Inflammatory macrophage treated with lipopolysaccharide for 1 hour (primary cell): ENCODE data around the gene CCER1.
"Not testable (repeated sequence)": the region's sequence is repeated elsewhere in the genome, so short reads cannot be mapped to it uniquely, and the experiment has no call there.

ENCODE experiments used
- DNase-seq, 2 donors: peaks; one replicate each; pipeline ENCODE4 v3.0.0-alpha.2; 2020 to 2022

CCER1 gene

DNA sequence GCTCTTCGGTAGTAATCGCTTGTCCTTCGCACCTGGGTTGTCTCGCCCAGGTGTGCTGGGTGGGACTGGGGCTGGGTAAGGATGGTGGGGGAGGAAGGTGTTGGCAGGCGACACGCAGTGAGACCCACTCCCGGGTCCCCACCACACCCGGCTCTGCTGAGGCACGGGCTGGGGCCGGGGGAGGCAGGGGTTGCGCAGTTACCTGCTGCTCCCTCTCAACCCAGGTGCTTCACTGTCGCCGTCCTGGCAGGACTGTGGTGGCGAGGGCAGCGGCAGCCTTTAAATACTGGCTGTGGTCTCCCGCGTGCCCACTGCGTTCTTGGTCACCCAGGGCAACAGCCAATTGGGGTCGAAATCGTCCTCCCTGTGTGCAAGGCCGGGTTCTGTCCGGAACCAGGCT is at the start of gene CCER1:
CCER1 (minus strand) TSS at position 256 of the 400 bp plus-strand sequence. CDS start 434 bp downstream, outside the sequence.
- DNase-seq, result no peak

DNA sequence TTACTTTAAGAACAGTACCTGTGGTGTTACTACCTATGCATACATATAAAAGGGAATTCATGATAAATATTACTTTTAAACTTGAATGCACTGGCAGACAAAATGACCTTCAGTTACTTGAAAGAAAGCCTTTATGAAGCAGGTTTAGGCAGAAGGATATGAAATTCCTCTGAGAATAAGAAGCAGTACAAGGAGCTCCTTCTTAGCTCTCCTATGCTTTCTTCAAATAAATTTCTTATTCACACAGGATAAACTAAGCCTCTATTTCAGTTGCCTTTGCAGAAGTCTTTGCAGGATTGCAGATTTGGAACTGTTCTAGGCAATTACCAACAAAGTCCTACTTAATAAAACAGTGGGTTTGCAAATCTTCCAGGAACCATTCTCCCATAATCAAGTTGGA is 48.8 kb upstream of the CCER1 start:
- DNase-seq, result no peak

DNA sequence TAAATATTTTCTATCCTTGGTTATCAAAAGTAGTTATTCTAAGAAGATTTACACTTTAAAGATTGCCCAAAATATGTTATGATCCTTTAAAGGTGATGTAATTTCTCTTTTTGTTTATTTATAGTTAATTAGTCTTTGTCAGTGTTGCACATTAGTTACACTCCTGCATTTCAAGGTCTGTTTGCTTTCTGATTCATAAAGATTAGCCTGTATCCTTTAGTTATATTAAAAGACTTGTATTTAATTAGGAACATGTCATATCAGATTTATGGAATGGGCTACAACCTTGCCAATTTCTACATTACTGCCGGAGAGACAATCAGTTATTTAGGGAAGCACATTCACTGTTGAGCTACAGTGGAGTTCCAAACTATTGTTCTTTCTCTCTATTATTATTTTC is 46.3 kb upstream of the CCER1 start:
- DNase-seq, result no peak

GRCh38 chr12:90999966-91000365 is 45.0 kb upstream of the CCER1 start:
- DNase-seq, result no peak

DNA sequence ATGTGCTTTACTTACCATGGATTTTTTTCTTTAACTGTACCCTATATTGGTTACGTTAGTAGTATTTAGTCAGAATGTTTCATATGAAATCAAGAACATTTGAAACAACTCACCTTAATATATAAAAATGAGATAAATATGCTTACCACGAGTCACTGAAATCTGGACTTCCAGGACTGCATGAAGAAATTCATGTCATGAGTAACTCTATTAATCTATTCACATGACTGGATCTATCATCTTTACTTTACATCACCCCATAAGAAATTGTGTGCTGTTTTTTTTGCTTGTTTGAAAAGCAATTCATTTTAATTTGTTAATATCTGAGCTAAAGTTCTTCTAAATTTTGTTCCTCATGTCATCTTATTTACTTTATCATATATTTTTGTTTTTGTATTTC is 44.6 kb upstream of the CCER1 start:
- no peak for DNase-seq

GRCh38 chr12:90995010-90995409 is 40.0 kb upstream of the CCER1 start:
- no peak for DNase-seq

- DNase-seq, result no peak
Measured at GRCh38 chr12:90991952-90992465, 37.0 kb upstream of the CCER1 start.

GRCh38 chr12:90990611-90991010 is 35.6 kb upstream of the CCER1 start:
- DNase-seq, result no peak

- DNase-seq, result no peak
Measured at GRCh38 chr12:90989686-90990111, 34.7 kb upstream of the CCER1 start.

GRCh38 chr12:90987520-90987919 is 32.5 kb upstream of the CCER1 start:
- DNase-seq, result no peak

- DNase-seq, result no peak
Measured at GRCh38 chr12:90987101-90987500, 32.1 kb upstream of the CCER1 start.

- DNase-seq, result not testable (repeated sequence)
Measured at GRCh38 chr12:90985331-90985730, 30.4 kb upstream of the CCER1 start.

GRCh38 chr12:90984114-90984513 is 29.1 kb upstream of the CCER1 start:
- DNase-seq, result no peak

- no peak for DNase-seq
Measured at GRCh38 chr12:90982170-90982569, 27.2 kb upstream of the CCER1 start.

DNA sequence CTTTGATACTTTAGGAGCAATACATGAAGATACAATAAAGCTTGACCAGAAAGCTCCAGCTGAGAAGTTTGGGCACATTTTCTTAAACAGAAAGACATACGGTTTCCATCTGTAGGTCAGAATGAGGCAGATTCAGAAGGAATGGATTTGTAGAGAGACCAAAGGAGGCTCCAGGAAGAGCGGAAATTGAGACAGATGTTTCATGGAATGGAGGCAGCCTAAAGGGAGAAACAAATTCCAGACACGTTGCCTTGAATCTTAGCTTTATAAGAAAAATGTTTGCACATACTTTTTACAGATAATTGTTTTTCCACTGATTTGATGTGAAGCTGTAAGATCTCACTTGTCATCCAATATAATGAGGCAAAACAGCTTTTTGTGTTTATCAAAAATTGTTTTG is 25.0 kb upstream of the CCER1 start:
- no peak for DNase-seq

- DNase-seq, result no peak
Measured at GRCh38 chr12:90979019-90979418, 24.0 kb upstream of the CCER1 start.

- peak; percentile 18 to 33 for DNase-seq
Measured at GRCh38 chr12:90978117-90978770, 23.3 kb upstream of the CCER1 start.

DNA sequence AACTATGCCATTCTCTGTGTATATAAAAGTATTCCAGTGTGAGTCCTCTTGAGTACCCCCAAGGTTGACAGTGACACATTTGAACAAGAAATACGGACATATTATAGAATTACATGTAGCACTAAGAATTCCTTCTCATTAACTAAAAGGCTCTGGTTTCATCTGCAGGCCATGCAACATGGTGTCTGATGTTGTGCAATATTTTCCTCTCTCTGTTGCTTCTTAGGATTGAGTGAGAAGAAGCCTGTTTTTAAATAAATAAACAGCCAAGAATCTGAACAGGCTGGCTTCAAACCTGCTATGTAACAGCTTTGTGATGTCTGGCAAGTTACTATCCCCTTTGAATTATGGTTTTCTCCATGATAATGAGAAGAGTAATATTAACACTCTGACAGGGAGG is 22.2 kb upstream of the CCER1 start:
- no peak for DNase-seq

DNA sequence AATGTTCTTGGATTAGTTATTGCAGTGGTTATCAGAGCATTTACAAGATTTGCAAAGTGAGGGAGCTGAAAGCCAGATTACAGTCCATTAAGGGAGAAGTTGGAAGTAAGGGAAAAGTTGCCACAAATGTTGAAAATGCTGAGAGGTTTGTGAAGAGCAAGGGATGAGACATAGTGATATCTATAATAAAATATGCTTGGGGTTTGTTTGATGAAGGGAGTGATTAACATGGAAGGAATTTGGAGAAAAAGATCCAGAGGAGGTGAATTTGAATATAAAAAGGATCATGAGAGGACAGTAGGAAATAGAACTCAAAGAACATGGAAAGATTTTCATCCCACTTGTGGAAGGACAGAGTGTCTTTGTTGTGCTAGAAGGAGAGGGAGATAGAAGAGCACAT is 19.3 kb upstream of the CCER1 start:
- DNase-seq, result no peak

GRCh38 chr12:90972226-90972625 is 17.2 kb upstream of the CCER1 start:
- DNase-seq, result no peak

DNA sequence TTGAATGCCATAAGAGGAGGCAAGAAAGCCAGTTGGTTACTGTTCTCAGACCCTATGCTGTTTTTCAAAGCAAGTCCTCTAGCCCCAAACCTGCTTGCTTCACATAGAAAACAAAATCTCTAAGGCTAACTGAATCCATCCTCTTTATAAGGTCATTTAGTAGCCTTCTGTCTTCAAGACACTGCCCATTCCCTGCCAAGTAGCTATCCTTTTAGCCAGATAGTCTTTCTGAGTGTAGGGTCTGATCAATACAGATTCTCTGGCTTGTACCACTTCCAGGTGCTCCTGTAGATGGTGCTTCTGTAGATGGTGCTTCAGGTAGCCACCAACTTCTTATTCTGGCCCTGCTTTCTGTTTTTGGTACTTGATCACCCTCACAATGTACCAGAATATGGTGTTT is 15.9 kb upstream of the CCER1 start:
- DNase-seq, result no peak

DNA sequence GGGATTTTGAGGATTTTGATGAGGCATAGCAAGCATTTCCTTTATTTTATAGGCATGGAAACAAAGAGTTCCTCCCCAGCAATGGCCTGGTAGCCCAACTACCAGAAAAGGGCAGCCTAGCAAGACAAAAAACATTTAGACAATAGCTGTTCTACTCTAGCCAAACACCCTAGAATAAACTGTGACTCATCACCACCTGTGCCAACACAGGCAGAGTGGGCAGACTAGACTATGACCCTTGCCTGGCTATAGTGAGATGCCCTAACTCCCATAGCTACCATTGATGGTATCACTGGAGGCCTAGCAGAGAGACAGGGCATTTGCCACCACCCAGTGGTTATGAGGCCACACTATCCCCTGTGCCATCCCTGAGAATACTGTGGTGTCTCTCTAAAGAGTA is 15.5 kb upstream of the CCER1 start:
- no peak for DNase-seq

GRCh38 chr12:90969851-90970250 is 14.9 kb upstream of the CCER1 start:
- no peak for DNase-seq

GRCh38 chr12:90969346-90969745 is 14.4 kb upstream of the CCER1 start:
- DNase-seq, result no peak

DNA sequence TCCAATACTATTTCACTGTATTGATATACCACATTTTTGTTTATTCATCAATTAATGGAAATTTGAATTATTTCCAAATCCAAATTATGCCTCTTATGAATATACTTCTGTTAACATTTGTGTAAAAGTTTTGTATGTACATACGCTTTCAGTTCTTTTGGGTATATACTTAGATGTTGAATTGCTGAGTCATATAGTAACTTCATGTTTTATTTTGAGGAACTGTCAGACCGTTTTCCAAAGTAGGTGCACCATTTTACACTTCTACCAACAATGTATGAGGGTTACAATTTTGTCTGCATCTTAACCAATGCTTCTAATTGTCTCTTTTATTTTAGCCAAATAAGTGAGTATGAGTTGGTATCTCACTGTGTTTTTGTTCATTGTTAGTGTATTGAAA is 10.2 kb upstream of the CCER1 start:
- peak in 1 of 2 donors; percentile 18 for DNase-seq
